HFFc6 (cell line): ENCODE results near the gene PCBP4. TPM values are rescaled to one million over a fixed set of nuclear protein-coding genes. Genes with fewer than 3 reads are reported as not detected.
A peak's percentile ranks its signal among the peaks of the same experiment; 100 is the strongest.

Experiments used
- DNase-seq: peaks from one replicate; pipeline ENCODE4 v3.0.0-alpha.2; 2018
- H3K27ac Mint-ChIP-seq: 2 replicates; pipeline ENCODE4 v1.8.0; 2020; ENCODE audit warnings: mild to moderate bottlenecking, mixed read lengths
- H3K27me3 Mint-ChIP-seq: 2 replicates; pipeline ENCODE4 v1.8.0; 2021; ENCODE audit warnings: mild to moderate bottlenecking, moderate library complexity, mixed read lengths; ENCODE audit not compliant: insufficient read depth
- H3K36me3 Mint-ChIP-seq: 2 replicates; pipeline ENCODE4 v1.8.0; 2021; ENCODE audit warnings: low read depth, mixed read lengths
- H3K4me1 Mint-ChIP-seq: 2 replicates; pipeline ENCODE4 v1.8.0; 2020; ENCODE audit warnings: low read depth, mixed read lengths
- H3K4me3 Mint-ChIP-seq: 2 replicates; pipeline ENCODE4 v1.8.0; 2020; ENCODE audit warnings: mild to moderate bottlenecking, moderate library complexity, mixed read lengths
- H3K9me3 Mint-ChIP-seq: 2 replicates; pipeline ENCODE4 v1.8.0; 2020; ENCODE audit warnings: mild to moderate bottlenecking, mixed read lengths
- total RNA-seq, 6 experiments: library from RNA; stranded (reverse); fragmentation: NEBNext Ultra II Directional; extraction: Animal tissue kit (Norgen Biotek cat#: 25700); gene quantifications; 2 replicates in 1 of 6; 3 replicates in 5 of 6; pipeline ENCODE4 v1.2.3, GENCODE V29; 2021
- TF ChIP-seq, protein P1 (sequence below): fragments of 200-600 bp; sonication (generic); IDR thresholded peaks from 2 replicates; pipeline ENCODE4 v1.5.0; 2021; ENCODE audit warnings: antibody characterized with exemption, mild to moderate bottlenecking

Gene PCBP4
- total RNA-seq, 6 experiments from 2014 or later, result 98.6 to 128 (median 110) TPM

DNA sequence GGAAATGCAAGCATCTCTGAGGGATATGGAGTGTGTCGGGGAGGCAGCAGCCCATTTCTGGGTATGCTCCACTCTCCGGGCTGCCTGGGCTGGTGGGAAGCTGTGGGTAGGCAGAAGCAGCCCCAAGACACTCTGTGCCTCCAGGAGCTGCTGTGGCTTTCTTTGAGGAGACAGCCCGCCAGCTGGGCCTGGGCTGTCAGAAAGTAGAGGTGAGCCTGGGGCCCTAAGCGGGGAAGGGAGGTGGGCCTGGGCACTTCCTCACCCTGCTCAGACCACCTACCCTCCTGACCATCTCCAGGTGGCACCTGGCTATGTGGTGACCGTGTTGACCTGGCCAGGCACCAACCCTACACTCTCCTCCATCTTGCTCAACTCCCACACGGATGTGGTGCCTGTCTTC lies 17.8 kb upstream of the PCBP4 start:
- TF ChIP-seq, protein P1, sequence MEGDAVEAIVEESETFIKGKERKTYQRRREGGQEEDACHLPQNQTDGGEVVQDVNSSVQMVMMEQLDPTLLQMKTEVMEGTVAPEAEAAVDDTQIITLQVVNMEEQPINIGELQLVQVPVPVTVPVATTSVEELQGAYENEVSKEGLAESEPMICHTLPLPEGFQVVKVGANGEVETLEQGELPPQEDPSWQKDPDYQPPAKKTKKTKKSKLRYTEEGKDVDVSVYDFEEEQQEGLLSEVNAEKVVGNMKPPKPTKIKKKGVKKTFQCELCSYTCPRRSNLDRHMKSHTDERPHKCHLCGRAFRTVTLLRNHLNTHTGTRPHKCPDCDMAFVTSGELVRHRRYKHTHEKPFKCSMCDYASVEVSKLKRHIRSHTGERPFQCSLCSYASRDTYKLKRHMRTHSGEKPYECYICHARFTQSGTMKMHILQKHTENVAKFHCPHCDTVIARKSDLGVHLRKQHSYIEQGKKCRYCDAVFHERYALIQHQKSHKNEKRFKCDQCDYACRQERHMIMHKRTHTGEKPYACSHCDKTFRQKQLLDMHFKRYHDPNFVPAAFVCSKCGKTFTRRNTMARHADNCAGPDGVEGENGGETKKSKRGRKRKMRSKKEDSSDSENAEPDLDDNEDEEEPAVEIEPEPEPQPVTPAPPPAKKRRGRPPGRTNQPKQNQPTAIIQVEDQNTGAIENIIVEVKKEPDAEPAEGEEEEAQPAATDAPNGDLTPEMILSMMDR, result no peak
- H3K36me3 Mint-ChIP-seq, result no peaks in the 10 kb centered on the region
- H3K9me3 Mint-ChIP-seq, result no peaks in the 10 kb centered on the region
- peaks cover 41% of the 10 kb centered on the region for H3K4me1 Mint-ChIP-seq
- 0 out of 2 replicates have a peak overlapping the region, but pooled peaks have one; percentile 90 for H3K4me3 Mint-ChIP-seq
- H3K27me3 Mint-ChIP-seq, result peaks cover 2% of the 10 kb centered on the region
- H3K27ac Mint-ChIP-seq, result peak overlapping the region; percentile 93
- DNase-seq, result no peak

DNA sequence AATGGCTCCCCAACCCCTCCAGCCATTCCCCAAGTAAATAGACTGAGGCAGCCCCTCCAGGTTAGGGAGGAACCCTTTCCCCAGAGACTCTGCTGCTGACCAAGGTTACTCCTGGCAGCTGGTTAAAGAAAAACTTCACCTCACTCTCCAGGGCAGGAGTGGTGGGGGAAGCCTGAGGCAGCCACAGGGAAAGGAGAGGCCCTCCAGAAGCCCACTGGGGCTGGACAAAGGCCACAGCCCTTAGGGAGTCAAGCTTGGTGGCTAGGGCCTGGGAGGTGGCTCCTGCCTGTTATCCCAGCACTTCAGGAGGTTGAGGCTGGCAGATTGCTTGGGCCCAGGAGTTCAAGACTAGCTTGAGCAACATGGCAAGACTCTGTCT lies 17.0 kb upstream of the PCBP4 start:
- Mint-ChIP-seq H3K4me1 (peaks cover 39% of the 10 kb centered on the region), H3K27ac (peak overlapping the region; percentile 93), H3K27me3 (peaks cover 2% of the 10 kb centered on the region), H3K9me3 (no peaks in the 10 kb centered on the region), H3K4me3 (peak overlapping the region; percentile 90), H3K36me3 (no peaks in the 10 kb centered on the region)
- TF ChIP-seq, protein P1, result no peak
- no peak for DNase-seq

DNA sequence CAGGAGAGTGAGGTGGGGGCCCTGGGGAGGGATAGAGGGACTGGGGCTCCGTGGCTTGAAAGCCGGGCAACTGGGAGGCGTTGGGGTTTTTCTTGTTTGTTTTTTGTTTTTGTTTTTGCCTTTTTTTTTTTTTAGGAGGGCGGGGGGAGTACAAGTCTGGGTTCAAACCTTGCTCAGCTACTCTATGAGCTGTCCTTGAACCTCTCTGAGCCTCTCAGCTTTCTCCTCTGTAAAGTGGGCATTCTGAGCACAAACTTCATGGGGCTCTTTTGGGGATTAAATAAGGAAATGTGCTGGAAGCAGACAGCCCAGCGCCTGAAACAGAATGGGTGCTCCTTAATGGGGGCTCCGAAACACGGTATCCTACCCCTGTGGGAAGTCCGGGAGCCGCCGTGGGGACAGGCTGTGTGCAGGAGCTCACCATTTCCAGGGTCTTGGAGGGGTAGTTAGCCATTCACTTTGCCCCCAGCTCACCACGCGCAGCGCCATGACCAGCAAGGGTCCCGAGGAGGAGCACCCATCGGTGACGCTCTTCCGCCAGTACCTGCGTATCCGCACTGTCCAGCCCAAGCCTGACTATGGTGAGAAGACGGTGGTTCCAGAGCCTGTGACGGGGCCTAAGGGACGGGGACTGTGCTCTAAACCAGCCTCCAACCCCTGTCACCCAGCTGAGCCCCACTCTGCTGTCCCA lies 16.5 kb upstream of the PCBP4 start:
- peaks cover 34% of the 10 kb centered on the region for H3K4me1 Mint-ChIP-seq
- peaks cover 2% of the 10 kb centered on the region for H3K27me3 Mint-ChIP-seq
- H3K27ac Mint-ChIP-seq, result peak overlapping the region; percentile 93

DNA sequence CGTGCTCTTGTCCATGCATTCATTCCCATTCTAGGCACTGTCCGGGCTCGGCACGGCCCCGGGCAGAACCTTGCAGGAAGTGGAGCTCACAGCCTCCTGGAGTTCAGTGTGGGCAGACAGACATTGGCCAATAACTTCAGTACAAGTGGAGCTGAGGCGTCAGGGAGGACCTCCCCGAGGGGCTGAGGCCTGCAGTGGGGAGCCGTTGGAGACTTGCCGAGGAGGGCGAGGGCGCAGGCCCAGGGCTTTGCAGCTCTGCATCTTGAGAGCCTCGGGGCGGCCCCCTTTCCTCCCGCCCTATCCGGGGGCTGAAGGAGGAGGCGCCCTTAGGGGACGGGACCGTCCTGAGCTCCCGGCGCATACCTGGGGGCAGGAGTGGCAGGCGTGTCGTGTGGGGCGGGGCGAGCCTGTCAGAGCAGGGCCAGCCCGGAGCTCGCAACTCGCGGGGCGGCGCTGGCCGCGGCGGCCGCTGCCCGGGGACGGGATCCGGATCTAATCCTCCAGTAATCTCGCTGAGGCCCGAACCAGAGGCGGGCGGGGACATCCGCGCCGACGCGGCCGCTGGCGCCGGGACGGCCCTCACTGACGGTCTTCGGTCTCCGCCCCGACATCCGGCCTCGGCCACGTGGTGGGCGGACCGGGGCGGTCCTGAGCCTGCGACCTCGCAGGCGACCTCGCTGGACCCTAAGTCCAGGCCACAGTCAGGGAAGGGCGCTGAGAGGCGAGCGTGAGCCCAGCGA lies 15.8 kb upstream of the PCBP4 start, which contains the start of gene ACY1:
Gene ACY1 (plus strand): TSS at position 698 of the 740 bp plus-strand sequence. CDS start 530 bp downstream, outside the sequence.
- no peaks in the 10 kb centered on the region for H3K9me3 Mint-ChIP-seq
- peaks cover 2% of the 10 kb centered on the region for H3K27me3 Mint-ChIP-seq
- TF ChIP-seq, protein P1, result peak; percentile 40; the same call in 1 of the 2 replicates
- H3K27ac Mint-ChIP-seq, result peak within 1 kb of the TSS; percentile 93
- peaks cover 33% of the 10 kb centered on the region for H3K4me1 Mint-ChIP-seq
- H3K4me3 Mint-ChIP-seq, result peak within 1 kb of the TSS; percentile 90
- peak; percentile 86 for DNase-seq
- no peaks in the 10 kb centered on the region for H3K36me3 Mint-ChIP-seq

More for the DNA sequence above, 16.5 kb upstream of the PCBP4 start:
- Mint-ChIP-seq H3K9me3 (no peaks in the 10 kb centered on the region), H3K36me3 (no peaks in the 10 kb centered on the region), H3K4me3 (peak overlapping the region; percentile 90)
- no peak for DNase-seq
- TF ChIP-seq, protein P1, result no peak

DNA sequence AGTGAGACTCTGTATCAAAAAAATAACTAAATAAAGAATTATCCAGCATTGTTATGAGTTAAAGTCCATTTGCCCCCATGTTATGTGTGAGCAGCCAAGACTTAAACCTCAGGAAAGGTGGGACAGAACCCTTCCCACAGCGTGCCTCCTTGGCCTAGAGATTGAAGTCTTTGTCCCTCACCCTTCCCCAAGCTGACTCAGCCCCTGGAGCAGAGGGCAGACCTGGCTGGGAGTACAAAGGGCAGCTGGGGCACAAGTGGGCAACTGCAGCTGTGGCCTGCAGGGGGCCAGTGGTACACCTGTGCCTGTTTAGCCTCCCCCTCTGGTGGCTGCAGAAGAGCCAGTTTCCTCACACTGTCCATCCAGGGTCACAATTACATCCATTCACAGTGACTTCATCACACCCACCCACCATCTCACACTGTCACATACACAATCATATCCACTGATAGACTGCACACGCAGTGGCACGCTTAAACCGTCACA lies 15.1 kb upstream of the PCBP4 start:
- no peaks in the 10 kb centered on the region for H3K9me3 Mint-ChIP-seq
- TF ChIP-seq, protein P1, result peak; percentile 78
- H3K4me1 Mint-ChIP-seq, result peaks cover 33% of the 10 kb centered on the region
- no peak for DNase-seq
- H3K4me3 Mint-ChIP-seq, result peak overlapping the region; percentile 90
- no peaks in the 10 kb centered on the region for H3K36me3 Mint-ChIP-seq
- H3K27me3 Mint-ChIP-seq, result peaks cover 2% of the 10 kb centered on the region
- peak overlapping the region; percentile 93 for H3K27ac Mint-ChIP-seq
